ENCODE measurements around the gene UBR1. TPM values are rescaled to one million over a fixed set of nuclear protein-coding genes. Genes with fewer than 3 reads are reported as not detected.

The UBR1 gene
- polyA plus RNA-seq, 2 of the 4 experiments (the other 2 are of a cell fraction): 5.8 to 10.5 TPM

DNA sequence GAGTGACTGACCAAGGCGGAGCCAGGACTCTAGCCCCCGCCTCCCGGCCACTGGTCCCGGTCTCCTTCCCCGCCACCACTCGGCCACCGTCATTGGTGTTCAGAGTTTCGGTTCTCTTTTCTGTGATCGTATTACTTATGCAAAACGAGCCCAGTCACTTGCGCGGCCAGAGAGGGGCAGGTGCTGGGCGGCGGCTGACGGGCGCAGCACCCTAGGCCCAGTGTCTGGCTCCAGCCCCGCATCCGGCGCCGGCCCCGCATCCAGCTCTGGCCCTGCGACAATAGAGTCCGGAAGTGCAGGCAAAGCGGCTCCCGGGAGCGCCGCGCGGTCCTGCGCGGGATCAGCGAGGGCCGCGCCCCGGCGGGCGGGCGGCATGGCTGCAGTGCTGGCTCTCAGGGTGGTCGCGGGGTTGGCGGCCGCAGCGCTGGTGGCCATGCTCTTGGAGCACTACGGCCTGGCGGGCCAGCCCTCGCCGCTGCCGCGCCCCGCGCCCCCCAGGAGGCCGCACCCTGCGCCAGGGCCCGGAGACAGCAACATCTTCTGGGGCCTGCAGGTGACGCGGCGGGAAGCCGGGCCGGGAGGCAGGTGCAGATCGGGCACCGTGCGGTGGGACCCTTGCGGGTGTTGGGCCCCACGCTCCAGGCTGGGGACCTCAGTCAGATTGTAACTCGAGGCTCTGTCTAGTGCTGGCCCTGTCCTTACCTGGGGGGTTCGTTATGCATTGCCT lies 27.8 kb upstream of the UBR1 start, which contains the start of gene TMEM62:
Gene TMEM62 (plus strand): TSS at position 157 of the 727 bp plus-strand sequence. CDS start 217 bp downstream, at position 374.
- TF ChIP-seq JUN (IDR thresholded peaks at IDR 0.05): peak; percentile 20 to 60; a peak in 2 of 5 replicates
- no peak for TF ChIP-seq RAD21 (conservative IDR thresholded peaks at IDR 0.05 in 1 of 2, IDR thresholded peaks at IDR 0.05 in 1 of 2)
- no peak for TF ChIP-seq CEBPB (IDR thresholded peaks at IDR 0.05)
- TF ChIP-seq SMC3 (IDR thresholded peaks at IDR 0.05): no peak
- TF ChIP-seq ZSCAN20 (CRISPR knock-in tag; IDR thresholded peaks at IDR 0.05): no peak
- TF ChIP-seq POLR2A (IDR thresholded peaks at IDR 0.05; ENCODE audit: low read length): peak; percentile 12; the same call in 1 of the 2 replicates
- TF ChIP-seq, protein P1, sequence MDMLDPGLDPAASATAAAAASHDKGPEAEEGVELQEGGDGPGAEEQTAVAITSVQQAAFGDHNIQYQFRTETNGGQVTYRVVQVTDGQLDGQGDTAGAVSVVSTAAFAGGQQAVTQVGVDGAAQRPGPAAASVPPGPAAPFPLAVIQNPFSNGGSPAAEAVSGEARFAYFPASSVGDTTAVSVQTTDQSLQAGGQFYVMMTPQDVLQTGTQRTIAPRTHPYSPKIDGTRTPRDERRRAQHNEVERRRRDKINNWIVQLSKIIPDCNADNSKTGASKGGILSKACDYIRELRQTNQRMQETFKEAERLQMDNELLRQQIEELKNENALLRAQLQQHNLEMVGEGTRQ (IDR thresholded peaks at IDR 0.05): no peak
- no peak for TF ChIP-seq HOXB5 (CRISPR knock-in tag; IDR thresholded peaks at IDR 0.05)
- TF ChIP-seq SREBF2 (IDR thresholded peaks at IDR 0.05): no peak
- TF ChIP-seq MYC (IDR thresholded peaks at IDR 0.05; ENCODE audit: borderline replicate concordance, low read length): no peak; the same call in 1 of the 2 replicates
- TF ChIP-seq, protein P2, sequence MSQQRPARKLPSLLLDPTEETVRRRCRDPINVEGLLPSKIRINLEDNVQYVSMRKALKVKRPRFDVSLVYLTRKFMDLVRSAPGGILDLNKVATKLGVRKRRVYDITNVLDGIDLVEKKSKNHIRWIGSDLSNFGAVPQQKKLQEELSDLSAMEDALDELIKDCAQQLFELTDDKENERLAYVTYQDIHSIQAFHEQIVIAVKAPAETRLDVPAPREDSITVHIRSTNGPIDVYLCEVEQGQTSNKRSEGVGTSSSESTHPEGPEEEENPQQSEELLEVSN (IDR thresholded peaks at IDR 0.05; ENCODE audit: borderline replicate concordance, low read depth): 0 out of 2 replicates have a peak, but pooled peaks have one; percentile 22
- TF ChIP-seq CHD2 (IDR thresholded peaks at IDR 0.05; ENCODE audit: low read length, partially characterized antibody): no peak
- no peak for TF ChIP-seq HDAC2 (IDR thresholded peaks at IDR 0.05)
- peak; percentile 73 for TF ChIP-seq PHF8 (IDR thresholded peaks at IDR 0.05; ENCODE audit: borderline replicate concordance, low read depth)
- TF ChIP-seq, protein P3, sequence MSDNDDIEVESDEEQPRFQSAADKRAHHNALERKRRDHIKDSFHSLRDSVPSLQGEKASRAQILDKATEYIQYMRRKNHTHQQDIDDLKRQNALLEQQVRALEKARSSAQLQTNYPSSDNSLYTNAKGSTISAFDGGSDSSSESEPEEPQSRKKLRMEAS (IDR thresholded peaks at IDR 0.05): peak; percentile 40; the same call in 1 of the 2 replicates
- peak within 1 kb of the TSS; percentile 95 for H3K4me3 ChIP-seq
- WGBS (ENCODE audit: missing lambda C conversion rate): 1% methylated on average over 11 of the region's 66 CpGs
- H3K4me1 ChIP-seq: peaks cover 17% of the 10 kb centered on the region; the same call in 2 of the 3 replicates
- no peaks in the 10 kb centered on the region for H3K9me3 ChIP-seq
- FAIRE-seq (no peak), ATAC-seq (peak; percentile 92 to 93), DNase-seq (ENCODE audit: low read depth in 1 of 2, low spot score in 1 of 2) (peak; percentile 68 to 73)
- H3K4me2 ChIP-seq: peak within 1 kb of the TSS; percentile 96
- peak within 1 kb of the TSS; percentile 88 to 98 for H3K27ac ChIP-seq
- CTCF ChIA-PET: no interaction called here
- POLR2A ChIA-PET: interaction anchor here (1.5 kb wide), 1 partner anchor 27 kb away, joined by 3 read pairs; the partner anchor contains the start of gene UBR1

DNA sequence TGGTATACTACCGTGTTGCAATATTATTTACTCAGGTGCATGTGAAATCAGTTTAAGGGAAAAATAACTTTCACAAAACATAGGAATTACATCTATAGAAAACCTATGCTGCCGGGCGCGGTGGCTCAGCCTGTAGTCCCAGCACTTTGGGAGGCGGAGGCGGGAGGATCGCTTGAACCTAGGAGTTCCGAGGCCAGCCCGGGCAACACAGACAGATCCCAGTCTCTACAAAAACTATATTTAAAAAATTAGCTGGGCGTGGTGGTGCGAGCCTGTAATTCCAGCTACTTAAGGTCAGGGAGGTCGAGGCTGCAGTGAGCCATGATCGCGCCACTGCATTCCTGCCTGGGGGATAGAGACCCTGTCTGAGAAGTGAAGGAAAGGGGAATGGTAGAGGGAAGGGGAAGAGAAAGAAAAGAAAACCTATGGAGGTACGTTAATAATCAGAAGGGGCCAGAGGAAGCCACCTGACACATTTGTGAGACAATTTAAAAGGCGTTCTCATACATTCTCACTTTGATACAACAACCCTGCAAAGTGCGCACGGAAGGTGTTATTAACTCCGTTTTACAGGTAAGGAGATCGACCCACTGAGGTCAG lies 27.1 kb upstream of the UBR1 start:
- Histone ChIP-seq H3K9me3 (no peaks in the 10 kb centered on the region), H3K4me2 (peak overlapping the region; percentile 96), H3K27ac (peak overlapping the region; percentile 88 to 98), H3K4me1 (peaks cover 17% of the 10 kb centered on the region; the same call in 2 of the 3 replicates), H3K4me3 (peak overlapping the region; percentile 95)
- TF ChIP-seq CHD4 (IDR thresholded peaks at IDR 0.05; ENCODE audit: borderline replicate concordance) (no peak), RCOR1 (IDR thresholded peaks at IDR 0.05; ENCODE audit: low read depth, low read length) (no peak), GATA3 (IDR thresholded peaks at IDR 0.05; ENCODE audit: borderline replicate concordance) (no peak), POLR2AphosphoS2 (conservative IDR thresholded peaks at IDR 0.05; ENCODE audit: low read length) (no peak), PBX3 (IDR thresholded peaks at IDR 0.05) (no peak), RAD21 (conservative IDR thresholded peaks at IDR 0.05 in 1 of 2, IDR thresholded peaks at IDR 0.05 in 1 of 2) (no peak), CBX2 (IDR thresholded peaks at IDR 0.05; ENCODE audit: borderline replicate concordance, low read depth) (no peak)
- TF ChIP-seq, protein P1 (IDR thresholded peaks at IDR 0.05): no peak
- POLR2A ChIA-PET: no interaction called here
- 5% methylated on average over 20 of the region's 20 CpGs for WGBS (ENCODE audit: missing lambda C conversion rate)
- CTCF ChIA-PET: no interaction called here
- DNase-seq (ENCODE audit: low read depth in 1 of 2, low spot score in 1 of 2) (no peak), FAIRE-seq (no peak), ATAC-seq (peak; percentile 32 to 49; a peak in 4 of 6 replicates)
